ENCODE measurements around the gene POFUT1. TPM values are rescaled to one million over a fixed set of nuclear protein-coding genes. Genes with fewer than 3 reads are reported as not detected.
"Not testable (repeated sequence)": the region's sequence is repeated elsewhere in the genome, so short reads cannot be mapped to it uniquely, and the experiment has no call there.

The POFUT1 gene
- polyA plus RNA-seq (ENCODE audit: insufficient read length in 4 of 4) = 10 to 100 TPM; 44.3 to 50.1 (median 44.7) TPM

DNA sequence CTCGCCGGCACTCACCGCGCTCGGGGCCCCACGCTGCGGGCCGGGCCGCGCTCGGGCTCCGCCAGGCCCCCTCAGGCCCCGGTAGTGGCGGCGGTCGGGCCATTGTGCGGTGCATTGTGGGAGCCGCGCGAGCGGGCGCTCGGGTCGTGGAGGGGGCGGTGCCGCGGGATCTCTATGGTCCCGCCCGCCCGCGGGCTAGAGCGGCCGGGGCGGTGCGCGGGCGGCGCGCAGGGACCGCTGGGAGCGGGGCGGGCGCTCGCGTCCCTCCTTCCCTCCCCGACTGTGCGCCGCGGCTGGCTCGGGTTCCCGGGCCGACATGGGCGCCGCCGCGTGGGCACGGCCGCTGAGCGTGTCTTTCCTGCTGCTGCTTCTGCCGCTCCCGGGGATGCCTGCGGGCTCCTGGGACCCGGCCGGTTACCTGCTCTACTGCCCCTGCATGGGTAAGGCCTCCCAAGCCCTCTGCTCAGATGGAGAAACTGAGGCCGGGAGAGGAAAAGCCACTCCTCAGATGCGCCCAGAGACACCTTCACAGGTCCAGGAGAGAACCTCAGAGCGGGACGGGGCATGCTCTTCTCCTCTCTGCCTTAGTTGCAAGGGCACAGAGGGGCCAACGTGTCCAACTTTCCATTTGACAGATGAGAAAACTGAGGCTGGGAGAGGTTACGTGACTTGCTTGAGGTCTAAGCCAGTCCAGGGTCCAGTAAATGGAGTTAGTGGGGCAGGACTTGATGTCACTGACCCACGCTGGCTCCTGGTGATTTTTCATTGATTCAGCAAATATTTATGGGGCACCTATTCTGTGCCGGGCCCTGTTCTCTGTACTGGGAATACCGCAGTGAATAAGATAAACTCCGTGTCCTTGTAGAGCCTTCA is at the start of gene POFUT1, which contains the start of gene PLAGL2:
TSS of gene POFUT1 (plus strand) at position 255 of the 873 bp plus-strand sequence. CDS start at position 317, 62 bp downstream.
TSS of gene PLAGL2 (minus strand) at position 118 of the 873 bp plus-strand sequence. CDS start 5,565 bp downstream, outside the sequence.
- peak in 3 of 4 donors; percentile 70 to 81 (median 78) for DNase-seq (ENCODE audit: low read depth in 4 of 4, low spot score in 2 of 4)

DNA sequence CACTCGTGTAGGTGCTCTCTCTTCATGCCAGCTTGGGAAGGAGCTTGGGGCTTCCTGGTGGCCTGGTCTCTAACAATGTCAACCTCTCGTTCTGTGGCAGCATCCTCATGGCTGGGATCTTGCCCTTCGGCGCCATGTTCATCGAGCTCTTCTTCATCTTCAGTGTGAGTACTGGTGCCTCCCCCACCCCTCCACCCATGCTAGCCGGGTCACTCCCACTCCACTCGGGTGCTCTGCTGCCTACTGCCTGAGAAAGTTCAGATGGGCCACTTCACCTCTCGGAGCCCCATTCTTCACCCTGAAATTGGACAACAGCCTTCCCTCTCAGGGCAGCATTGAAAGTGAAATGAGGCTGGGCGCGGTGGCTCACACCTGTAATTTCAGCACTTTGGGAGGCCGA is 49.3 kb upstream of the POFUT1 start:
- DNase-seq (ENCODE audit: low read depth in 4 of 4, low spot score in 2 of 4) = no peak

DNA sequence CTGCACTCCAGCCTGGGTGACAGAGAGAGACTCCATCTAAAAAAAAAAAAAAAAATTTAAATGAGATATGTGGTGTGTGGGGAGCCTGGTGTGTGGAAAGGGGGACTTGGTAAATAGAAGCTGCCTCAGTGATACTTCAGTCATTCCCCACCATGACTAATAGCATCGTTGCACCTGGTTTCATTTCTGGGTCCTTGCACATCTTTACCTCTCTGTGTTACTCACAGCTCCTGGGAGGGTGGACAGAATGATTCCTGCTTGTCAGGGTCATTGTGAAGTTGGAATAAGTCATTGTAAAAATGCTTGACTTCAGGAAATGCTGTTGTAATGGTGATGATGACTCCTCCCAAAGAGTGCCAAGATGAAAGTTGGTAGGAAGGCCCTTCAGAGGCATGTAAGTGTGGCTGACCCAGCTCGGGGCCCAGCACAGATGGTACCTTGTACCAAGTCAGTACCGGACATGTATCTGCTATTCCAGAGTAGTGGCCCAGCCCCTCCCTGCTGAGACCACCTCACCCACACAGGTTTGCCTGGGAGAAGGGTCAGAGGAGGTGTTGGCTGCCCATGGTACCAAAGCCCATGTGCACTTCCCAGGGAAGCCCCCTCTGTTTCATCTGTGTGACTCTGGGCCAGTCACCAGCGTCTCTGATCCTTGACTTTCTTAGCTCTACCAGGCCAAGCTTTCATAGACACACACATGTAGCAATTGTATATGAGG is 48.6 kb upstream of the POFUT1 start:
- DNase-seq (ENCODE audit: low read depth in 4 of 4, low spot score in 2 of 4) = no peak

GRCh38 chr20:32159766-32160221 is 47.9 kb upstream of the POFUT1 start:
- no peak for DNase-seq (ENCODE audit: low read depth in 4 of 4, low spot score in 2 of 4)

DNA sequence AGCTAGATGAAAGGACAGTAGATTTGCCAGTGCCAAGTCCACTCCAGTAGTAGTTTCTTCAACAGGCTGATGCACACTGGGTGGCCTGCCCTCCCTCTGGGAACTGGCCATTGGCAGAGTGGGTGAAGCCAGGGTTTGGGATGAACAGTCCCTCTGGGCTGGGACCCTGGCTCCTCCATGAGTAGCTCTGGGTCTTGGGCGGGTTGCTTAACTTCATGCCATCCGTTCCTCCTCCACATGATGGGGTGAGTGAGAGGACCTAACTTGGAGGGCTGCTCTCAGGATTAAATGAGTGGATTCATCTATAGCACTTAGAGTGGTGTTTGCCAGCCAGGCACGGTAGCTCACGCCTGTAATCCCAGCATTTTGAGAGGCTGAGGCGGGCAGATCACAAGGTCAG is 47.3 kb upstream of the POFUT1 start:
- no peak for DNase-seq (ENCODE audit: low read depth in 4 of 4, low spot score in 2 of 4)

- no peak for DNase-seq (ENCODE audit: low read depth in 4 of 4, low spot score in 2 of 4)
These were observed 45.3 kb upstream of the POFUT1 start for GRCh38 chr20:32162351-32162750.

DNA sequence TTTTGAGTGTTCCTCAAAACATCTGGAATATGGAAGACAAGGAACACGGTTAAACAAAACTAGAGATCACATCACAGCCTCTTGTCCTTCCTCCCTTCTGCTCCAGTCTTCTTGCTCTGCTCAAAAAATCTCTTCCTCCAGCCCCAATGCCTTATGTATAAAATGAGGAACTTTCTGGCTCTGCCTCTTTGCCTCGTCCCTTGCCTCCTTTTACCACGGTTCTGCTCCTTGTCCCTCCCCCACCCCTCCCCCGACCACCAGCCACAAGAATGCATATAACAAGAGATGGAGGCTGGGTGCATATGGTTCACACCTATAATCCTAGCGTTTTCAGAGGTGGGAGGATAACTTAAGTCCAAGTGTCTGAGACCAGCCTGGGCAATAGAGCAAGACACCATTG is 43.7 kb upstream of the POFUT1 start:
- no peak for DNase-seq (ENCODE audit: low read depth in 4 of 4, low spot score in 2 of 4)

DNA sequence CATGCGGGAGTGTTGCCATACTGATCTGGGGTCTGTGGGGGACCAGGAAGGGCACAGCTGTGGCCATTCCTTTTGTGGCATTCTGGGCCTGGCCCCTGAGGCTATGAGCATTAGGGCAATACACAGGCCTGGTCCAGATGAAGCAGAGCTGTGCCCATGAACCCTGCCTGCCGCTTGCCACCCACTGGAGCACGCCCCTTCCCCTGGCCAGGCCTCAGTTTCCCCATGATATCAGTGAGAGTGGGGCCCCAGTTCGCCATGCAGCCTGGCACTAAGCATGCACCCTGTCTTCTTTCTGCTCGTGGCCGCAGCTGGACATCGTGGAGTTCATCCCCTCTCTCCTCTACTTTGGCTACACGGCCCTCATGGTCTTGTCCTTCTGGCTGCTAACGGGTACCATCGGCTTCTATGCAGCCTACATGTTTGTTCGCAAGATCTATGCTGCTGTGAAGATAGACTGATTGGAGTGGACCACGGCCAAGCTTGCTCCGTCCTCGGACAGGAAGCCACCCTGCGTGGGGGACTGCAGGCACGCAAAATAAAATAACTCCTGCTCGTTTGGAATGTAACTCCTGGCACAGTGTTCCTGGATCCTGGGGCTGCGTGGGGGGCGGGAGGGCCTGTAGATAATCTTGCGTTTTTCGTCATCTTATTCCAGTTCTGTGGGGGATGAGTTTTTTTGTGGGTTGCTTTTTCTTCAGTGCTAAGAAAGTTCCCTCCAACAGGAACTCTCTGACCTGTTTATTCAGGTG is 42.5 kb upstream of the POFUT1 start:
- DNase-seq (ENCODE audit: low read depth in 4 of 4, low spot score in 2 of 4) = no peak

DNA sequence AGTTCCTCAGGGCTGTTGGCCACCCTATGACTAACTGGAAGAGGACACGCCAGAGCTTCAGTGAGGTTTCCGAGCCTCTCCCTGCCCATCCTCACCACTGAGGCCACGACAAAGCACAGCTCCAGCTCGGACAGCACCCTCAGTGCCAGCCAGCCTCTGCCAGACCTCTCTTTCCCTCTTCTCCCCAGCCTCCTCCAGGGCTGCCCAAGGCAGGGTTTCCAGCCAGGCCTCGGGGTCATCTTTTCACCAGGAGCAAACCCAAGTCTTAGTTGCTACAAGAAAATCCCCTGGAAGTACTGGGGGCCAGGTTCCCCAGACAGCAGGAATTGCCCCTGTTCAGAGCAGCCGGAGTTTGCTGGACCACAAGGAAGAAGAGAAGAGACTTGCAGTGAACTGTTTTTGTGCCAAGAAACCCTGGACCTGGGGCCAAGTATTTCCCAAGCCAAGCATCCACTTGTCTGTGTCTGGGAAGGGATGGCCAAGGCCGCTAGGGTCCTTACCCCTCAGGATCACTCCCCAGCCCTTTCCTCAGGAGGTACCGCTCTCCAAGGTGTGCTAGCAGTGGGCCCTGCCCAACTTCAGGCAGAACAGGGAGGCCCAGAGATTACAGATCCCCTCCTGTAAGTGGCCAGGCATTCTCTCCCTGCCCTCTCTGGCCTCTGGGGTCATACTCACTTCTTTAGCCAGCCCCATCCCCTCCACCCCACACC is 41.7 kb upstream of the POFUT1 start:
- no peak for DNase-seq (ENCODE audit: low read depth in 4 of 4, low spot score in 2 of 4)

- DNase-seq (ENCODE audit: low read depth in 4 of 4, low spot score in 2 of 4) = no peak
These were observed 40.1 kb upstream of the POFUT1 start for GRCh38 chr20:32167552-32167951.

DNA sequence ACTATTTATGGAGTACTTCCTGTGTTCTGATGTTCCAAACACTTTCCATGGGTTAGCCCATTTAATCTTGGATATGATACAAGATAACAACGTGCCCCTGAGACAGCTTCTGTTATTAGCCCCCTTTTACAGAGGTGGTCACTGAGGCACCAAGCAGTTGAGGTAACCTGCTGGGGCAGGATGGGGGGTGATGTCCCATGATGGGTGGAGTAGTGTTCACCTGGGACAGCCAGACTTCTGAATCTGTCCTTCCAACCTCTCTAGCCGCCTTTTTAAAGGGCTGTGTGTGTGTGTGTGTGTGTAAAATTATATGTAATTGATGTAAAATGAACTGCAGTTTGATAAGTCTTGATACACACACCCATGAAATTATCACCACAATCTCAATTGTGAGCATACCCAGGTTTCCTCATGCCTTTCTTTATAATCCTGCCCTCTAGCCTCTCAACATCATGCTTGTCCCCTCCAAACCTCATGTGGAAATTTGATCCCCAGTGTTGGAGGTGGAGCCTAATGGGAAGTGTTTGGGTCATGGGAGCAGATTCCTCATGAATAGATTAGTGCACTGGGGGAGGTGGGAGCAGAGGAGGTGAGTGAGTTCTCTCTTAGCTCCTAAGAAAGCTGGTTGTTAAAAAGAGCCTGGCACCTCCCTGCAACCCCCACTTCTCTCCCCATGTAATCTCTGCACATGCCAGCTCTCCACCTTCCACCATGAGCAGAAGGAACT is 39.3 kb upstream of the POFUT1 start:
- DNase-seq (ENCODE audit: low read depth in 4 of 4, low spot score in 2 of 4) = no peak

DNA sequence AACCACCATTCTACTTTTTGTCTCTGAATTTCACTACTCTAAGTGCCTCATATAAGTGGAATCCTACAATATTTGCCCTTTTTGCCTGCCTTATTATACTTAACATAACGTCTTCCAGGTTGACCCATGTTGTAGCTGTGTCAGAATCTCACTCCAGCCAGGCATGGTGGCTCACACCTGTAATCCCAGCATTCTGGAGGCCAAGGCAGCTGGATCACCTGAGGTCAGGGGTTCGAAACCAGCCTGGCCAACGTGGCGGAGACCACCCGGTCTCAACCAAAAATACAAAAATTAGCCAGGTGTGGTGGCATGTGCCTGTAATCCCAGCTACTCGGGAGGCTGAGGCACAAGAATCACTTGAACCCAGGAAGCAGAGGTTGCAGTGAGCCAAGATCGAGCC is 30.0 kb upstream of the POFUT1 start:
- DNase-seq (ENCODE audit: low read depth in 4 of 4, low spot score in 2 of 4) = not testable (repeated sequence)

GRCh38 chr20:32179515-32179914 is 28.2 kb upstream of the POFUT1 start:
- DNase-seq (ENCODE audit: low read depth in 4 of 4, low spot score in 2 of 4) = no peak

DNA sequence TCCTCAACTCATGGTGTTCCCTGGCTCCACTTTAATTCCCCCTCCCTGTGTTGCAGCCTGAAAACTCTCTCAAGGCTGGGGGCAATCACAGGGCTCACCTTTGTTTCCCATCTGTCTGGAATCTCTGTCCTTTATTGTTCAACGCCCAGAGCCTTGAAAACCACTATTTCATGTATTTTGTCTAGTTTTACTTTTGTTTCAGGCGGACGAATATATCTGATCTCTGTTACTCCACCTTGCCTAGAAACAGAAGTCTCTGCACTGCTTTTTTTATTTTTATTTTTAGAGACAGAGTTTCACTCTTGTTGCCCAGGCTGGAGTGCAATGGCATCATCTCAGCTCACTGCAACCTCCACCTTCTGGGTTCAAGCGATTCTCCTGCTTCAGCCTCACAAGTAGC is 27.7 kb upstream of the POFUT1 start:
- no peak for DNase-seq (ENCODE audit: low read depth in 4 of 4, low spot score in 2 of 4)

GRCh38 chr20:32181606-32182005 is 26.1 kb upstream of the POFUT1 start:
- no peak for DNase-seq (ENCODE audit: low read depth in 4 of 4, low spot score in 2 of 4)

GRCh38 chr20:32183947-32184635 is 23.6 kb upstream of the POFUT1 start:
- no peak for DNase-seq (ENCODE audit: low read depth in 4 of 4, low spot score in 2 of 4)

DNA sequence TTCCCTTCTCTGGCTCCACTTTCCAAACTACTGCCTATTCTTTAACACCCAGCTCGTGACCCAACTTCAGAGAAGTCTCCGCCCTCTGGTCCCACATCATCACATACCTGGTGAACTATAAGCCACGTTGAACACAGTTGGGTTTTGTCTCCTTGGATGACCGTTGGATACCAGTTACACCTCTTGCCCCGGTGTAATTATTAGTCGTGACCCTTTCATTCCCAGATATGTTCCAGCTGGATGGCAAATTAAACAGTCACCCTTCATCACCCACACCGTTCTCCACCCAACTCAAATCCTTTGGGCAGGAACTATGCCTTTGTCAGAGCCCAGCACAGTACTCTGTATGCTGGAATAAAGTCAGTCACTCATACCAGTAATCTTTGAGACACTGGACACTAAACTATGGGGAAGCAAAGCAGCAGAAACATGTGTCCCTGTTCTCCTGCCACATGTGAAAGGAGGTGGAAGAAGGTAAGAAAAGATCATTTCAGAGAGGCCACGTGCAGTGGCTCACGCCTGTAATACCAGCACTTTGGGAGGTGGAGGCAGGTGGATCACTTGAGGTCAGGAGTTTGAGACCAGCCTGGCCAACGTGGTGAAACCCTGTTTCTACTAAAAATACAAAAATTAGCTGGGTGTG is 22.6 kb upstream of the POFUT1 start:
- DNase-seq (ENCODE audit: low read depth in 4 of 4, low spot score in 2 of 4) = no peak

DNA sequence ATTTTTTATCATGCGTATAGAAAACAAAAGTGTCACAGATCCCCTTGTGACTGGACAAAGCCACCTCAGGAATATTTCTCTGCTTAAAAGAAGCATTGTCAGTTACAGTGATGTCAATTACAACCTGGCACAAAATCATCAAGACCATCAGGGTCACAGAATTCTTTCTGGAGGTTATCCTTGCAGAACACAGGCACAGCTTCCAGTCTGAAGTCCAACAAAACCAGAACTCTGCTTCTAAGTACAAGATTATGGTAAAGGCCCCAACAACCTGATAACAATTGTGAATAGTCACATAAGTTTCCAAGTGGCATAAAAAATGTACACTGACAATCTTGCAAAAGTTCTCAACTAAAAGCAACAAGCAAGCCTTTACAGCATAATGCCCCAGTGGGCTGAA is 21.2 kb upstream of the POFUT1 start:
- DNase-seq (ENCODE audit: low read depth in 4 of 4, low spot score in 2 of 4) = no peak

Measured in left renal cortex interstitium (tissue), 4 donors.